Frontal cortex (tissue), 4 donors: ENCODE measurements around the gene MS4A1. TPM values are rescaled to one million over a fixed set of nuclear protein-coding genes. Genes with fewer than 3 reads are reported as not detected.
"Not testable (repeated sequence)": the region's sequence is repeated elsewhere in the genome, so short reads cannot be mapped to it uniquely, and the experiment has no call there.

Source experiments
- DNase-seq, 2 donors: peaks; one replicate each; pipeline ENCODE4 v3.0.0; 2012; ENCODE audit warnings: low spot score in 2 of 2
- FAIRE-seq: peaks from 2 replicates; lab custom pipeline; 2012; peaks lifted over from hg19 to GRCh38; lab: Jason Lieb, UNC
- total RNA-seq: library from RNA; depleted of rRNA; stranded (reverse); fragments of >200 nt; gene quantifications from one replicate; pipeline ENCODE4 v1.2.3, GENCODE V29; 2014
- donor health status: control.
- donor health status: control.
- donor health status: control.

The MS4A1 gene
- under 0.01 TPM for total RNA-seq

- DNase-seq (no peak), FAIRE-seq (no peak)
Observed at GRCh38 chr11:60455531-60456042, at the start of gene MS4A1. MS4A1 (plus strand) TSS chr11:60455847; CDS start chr11:60462375, 6,528 bp downstream.

DNA sequence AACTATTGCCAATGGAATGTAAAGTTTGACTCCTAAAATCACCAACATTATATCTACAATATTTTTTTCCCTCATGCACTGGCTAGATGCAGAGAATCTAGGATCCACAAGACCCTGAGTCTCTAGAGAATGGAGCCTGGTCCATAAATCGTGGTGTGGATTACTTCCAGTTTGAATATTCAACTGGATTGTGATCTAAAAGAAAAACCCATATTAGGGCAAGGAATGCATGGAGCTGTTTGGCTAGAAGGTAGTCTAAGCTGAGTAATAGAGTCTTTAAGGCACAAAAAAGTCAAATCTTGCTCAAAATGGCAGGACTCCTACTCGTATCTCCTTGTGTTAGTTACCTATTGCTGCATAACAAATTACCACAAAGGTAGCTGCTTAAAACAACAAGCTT, 35.6 kb upstream of the MS4A1 start:
- DNase-seq (no peak), FAIRE-seq (no peak)

GRCh38 chr11:60422609-60423008, 33.0 kb upstream of the MS4A1 start:
- FAIRE-seq (no peak), DNase-seq (no peak)

GRCh38 chr11:60428517-60428916, 27.1 kb upstream of the MS4A1 start:
- FAIRE-seq (no peak), DNase-seq (no peak)

GRCh38 chr11:60429272-60429671, 26.4 kb upstream of the MS4A1 start, which contains the start of gene MS4A5:
MS4A5 (plus strand) TSS chr11:60429572; CDS start chr11:60429675, 103 bp downstream.
- FAIRE-seq (no peak), DNase-seq (no peak)

- DNase-seq (no peak), FAIRE-seq (no peak)
Observed at GRCh38 chr11:60431251-60431650, 24.4 kb upstream of the MS4A1 start.

DNA sequence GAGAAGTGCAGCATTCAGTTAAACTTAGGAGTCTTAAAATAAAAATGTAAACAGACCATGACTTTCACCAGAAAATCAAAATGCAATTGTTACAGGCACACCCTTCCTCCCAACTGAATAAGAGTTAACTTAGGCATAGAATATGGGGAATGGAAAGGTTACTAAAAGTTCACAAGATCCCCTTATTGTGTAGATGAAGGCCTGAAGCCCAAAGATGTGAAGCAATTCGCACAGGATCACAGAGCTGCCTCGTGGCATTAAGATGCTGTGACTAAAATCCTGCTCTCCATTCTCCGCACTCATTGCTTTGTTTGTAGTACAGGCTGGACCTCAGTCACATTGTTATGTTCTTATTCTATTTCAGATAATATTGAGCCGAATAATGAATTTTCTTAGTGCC, 22.2 kb upstream of the MS4A1 start:
- no peak for FAIRE-seq
- DNase-seq = no peak

GRCh38 chr11:60447070-60447469, 8.6 kb upstream of the MS4A1 start:
- FAIRE-seq (no peak), DNase-seq (no peak)

DNA sequence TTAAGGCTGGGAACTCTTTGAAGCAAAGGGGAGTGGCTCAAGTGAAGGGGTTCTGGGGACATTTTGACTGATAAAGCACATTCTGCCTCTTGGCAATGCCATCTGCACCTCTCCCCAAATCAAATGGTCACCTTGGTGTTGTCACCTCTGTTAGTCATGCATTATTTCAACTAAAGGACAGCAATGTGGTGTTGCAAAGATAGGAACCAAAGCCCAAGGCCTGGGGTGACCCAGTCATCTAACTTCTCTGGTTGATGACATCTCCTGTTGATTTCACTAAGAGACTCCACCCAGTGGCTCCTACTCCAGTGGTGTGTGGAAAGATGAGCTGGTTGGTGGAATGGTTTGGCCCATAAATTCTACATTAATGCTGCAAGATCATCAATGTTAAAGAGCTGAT, 7.8 kb upstream of the MS4A1 start:
- DNase-seq = no peak
- no peak for FAIRE-seq

DNA sequence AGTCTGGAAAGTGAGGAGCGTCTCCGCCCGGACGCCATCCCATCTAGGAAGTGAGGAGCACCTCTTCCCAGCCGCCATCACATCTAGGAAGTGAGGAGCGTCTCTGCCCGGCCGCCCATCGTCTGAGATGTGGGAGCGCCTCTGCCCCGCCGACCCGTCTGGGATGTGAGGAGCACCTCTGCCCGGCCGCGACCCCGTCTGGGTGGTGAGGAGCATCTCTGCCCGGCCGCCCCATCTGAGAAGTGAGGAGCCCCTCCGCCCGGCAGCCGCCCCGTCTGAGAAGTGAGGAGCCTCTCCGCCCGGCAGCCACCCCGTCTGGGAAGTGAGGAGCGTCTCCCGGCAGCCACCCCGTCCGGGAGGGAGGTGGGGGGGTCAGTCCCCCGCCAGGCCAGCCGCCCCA, 4.5 kb upstream of the MS4A1 start:
- FAIRE-seq = not testable (repeated sequence)

GRCh38 chr11:60454212-60454611, 1.4 kb upstream of the MS4A1 start:
- FAIRE-seq (no peak), DNase-seq (no peak)

More for the DNA sequence above, 4.5 kb upstream of the MS4A1 start:
- DNase-seq = not testable (repeated sequence)

DNA sequence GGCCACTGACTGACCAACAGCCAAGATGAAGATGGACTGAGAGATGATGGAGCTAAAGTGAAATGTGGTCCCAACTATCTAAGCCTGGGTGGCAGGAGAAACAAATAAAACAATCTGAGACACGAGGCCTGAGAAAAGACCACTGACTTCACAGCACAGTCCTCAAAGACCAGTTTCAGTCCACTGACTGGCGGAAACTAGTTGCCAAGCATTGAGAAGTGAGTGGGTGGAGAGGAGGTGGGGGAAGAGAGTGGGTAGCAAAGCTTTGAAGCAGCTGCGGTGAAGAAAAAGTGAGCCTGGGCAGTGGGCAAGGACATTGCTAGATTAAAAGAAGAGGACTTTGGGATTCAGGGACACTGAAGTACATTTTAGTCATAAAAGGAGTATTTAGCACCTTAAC, 1.9 kb downstream of the MS4A1 start:
- FAIRE-seq (no peak), DNase-seq (no peak)

GRCh38 chr11:60459345-60459744, 3.7 kb downstream of the MS4A1 start:
- DNase-seq (no peak), FAIRE-seq (no peak)

GRCh38 chr11:60468829-60469228, 13.2 kb downstream of the MS4A1 start:
- no peak for FAIRE-seq
- DNase-seq = no peak

DNA sequence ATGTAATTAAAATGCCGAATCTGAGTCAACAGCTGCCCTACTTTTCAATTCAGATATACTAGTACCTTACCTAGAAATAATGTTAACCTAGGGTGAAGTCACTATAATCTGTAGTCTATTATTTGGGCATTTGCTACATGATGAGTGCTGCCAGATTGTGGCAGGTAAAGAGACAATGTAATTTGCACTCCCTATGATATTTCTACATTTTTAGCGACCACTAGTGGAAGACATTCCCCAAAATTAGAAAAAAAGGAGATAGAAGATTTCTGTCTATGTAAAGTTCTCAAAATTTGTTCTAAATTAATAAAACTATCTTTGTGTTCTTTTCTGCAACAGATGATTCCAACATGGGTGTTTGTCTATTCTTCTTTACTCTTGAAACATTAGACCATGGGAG, 14.1 kb downstream of the MS4A1 start:
- DNase-seq (no peak), FAIRE-seq (no peak)

GRCh38 chr11:60477035-60477445, 21.4 kb downstream of the MS4A1 start:
- no peak for FAIRE-seq

DNA sequence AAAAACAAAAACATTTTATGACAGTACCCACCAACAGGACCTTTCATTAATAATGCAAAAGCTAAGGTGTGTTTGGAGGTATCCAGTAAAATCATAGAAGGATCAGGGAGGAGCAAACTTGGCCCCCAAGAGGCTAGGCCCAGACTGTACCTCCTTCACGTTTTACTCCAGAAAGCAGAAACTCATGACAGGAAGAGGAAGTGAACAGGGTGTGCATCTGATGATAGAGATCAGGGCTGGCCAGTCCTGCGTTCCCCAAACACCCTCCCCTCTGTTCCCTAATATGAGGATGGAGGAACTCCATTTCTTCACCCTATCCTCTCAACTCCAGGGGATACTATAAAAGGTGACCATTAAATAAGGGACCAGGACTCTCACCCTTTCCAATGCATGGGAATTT, 26.7 kb downstream of the MS4A1 start:
- no peak for FAIRE-seq
- DNase-seq = no peak

More at GRCh38 chr11:60477035-60477445, 21.4 kb downstream of the MS4A1 start:
- no peak for DNase-seq

DNA sequence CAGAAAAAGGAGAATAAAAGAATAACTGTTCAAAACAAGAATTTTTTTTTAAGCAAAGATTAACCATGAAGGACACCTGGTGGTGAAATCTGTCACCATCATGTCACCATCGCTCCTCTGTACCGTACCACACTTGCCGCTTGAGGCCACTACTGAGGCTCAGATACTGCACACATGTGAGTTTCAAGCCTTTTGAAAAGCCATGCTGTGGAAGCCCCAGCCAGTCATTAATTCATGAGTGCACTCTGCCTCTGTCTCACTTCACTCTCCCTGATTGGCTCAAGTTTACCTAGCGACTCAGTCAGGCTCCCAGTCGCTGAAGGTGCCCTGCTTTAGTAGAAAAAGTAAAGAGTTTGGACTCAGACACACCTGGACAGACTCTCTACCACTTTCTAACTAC, 30.3 kb downstream of the MS4A1 start:
- FAIRE-seq (no peak), DNase-seq (no peak)

DNA sequence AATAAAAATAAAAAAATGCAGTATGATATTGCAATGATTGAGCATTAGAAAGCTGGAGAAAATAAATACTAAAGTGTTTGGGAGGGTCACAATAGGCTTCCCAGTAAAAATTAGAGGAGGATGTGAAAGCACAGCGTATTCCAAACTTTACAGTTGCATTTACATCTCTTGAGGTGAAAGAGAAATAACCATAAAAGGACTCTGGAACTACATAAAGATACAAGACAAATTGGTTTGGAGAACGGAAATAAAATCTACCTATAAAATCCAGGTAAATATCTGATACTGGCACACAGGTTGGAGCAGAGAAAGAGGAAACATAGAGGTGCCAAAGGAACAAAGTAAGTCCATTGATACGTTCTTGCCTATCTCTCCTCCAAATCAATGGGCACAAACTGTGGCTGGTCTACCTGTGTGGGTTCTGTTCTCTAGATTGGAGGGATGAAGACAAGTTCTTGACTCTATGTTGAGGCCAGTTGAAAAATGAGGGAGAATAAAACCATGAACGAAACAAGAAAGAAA, 36.9 kb downstream of the MS4A1 start, which contains the start of gene MS4A12:
Gene MS4A12 (plus strand): TSS at position 291 of the 522 bp plus-strand sequence. CDS start 4,541 bp downstream, outside the sequence.
- DNase-seq = no peak
- FAIRE-seq = no peak

DNA sequence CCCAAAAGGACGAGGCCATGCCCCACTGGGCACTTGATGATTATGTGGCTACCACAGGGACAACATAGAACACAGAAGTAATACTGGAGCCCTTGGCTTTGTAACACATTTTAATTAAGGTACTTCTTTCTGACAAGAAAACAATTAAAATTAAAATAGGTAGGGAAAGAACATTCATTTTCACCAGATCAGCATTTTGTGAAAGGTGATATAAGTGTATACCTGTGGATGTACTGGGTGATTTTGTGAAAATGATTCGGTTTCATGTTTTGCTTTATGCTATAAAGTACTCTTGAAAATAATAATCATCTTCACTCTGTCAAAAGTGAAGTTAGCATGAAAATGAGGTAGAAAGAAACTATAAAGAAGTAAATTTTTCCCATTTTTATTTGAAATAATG, 37.8 kb downstream of the MS4A1 start:
- DNase-seq (no peak), FAIRE-seq (no peak)

- FAIRE-seq (no peak), DNase-seq (no peak)
Observed at GRCh38 chr11:60498399-60498798, 42.8 kb downstream of the MS4A1 start.

GRCh38 chr11:60498853-60499252, 43.2 kb downstream of the MS4A1 start:
- FAIRE-seq (no peak), DNase-seq (no peak)
